HCT116 (cell line): Measurements from ENCODE around the gene GFM1. TPM values are rescaled to one million over a fixed set of nuclear protein-coding genes. Genes with fewer than 3 reads are reported as not detected.

Experiments
- ATAC-seq: fragments of 200-7000 bp; cut with Tn5 transposase; 2 replicates; pipeline ENCODE4 v1.9.1; 2020; ENCODE audit warnings: mild to moderate bottlenecking, moderate library complexity
- BruUV-seq: library from RNA; stranded (reverse); fragments of 400-500 nt; replicated peaks from 2 replicates; lab custom pipeline; 2021; lab: Mats Ljungman, UMichigan
- CTCF ChIA-PET: fragments of 300-600 bp; sonication (Branson Sonifier 250); formaldehyde crosslinking; loops from one replicate; lab custom pipeline; 2021; ENCODE audit warnings: antibody characterized with exemption; lab: Charles Lee
- POLR2A ChIA-PET: fragments of 300-600, 350-600 bp; sonication (Branson Sonifier 250); formaldehyde crosslinking; loops from one replicate; lab custom pipeline; 2021; ENCODE audit warnings: antibody characterized with exemption; lab: Charles Lee
- RAD21 ChIA-PET, 2 experiments: fragments of 300-600 bp; sonication (Branson Sonifier 250); formaldehyde crosslinking; loops; one replicate each; lab custom pipeline; 2023; ENCODE audit warnings: low total read pairs in 2 of 2; ENCODE audit not compliant: uncharacterized antibody in 2 of 2, unreplicated experiment in 2 of 2, low non-redundant PET in 1 of 2; lab: Charles Lee
- DNase-seq: peaks from one replicate; pipeline ENCODE4 v3.0.0-alpha.2; 2010; ENCODE audit warnings: low read depth, low spot score
- H2AFZ ChIP-seq: fragments of 200-600 bp; shearing (Covaris generic), sonication (generic); 2 replicates; pipeline ENCODE4 v1.6.1; 2017; ENCODE audit warnings: low read depth, mixed run types, mixed read lengths, antibody characterized with exemption, low read length; ENCODE audit not compliant: poor library complexity, severe bottlenecking
- H3K27ac ChIP-seq: 2 replicates; pipeline ENCODE4 v1.5.1; 2012; ENCODE audit warnings: low read depth, low read length
- H3K27me3 ChIP-seq: fragments of 200-600 bp; sonication (generic); 2 replicates; pipeline ENCODE4 v1.6.1; 2016; ENCODE audit warnings: mixed run types, low read length, mixed read lengths; ENCODE audit not compliant: insufficient read depth
- H3K36me3 ChIP-seq, 2 experiments: fragments of 200-500 bp in 1 of 2; fragments of 200-600 bp in 1 of 2; sonication (Bioruptor generic) in 1 of 2; sonication (generic) in 1 of 2; 2 replicates each; pipeline versions ENCODE4 v1.5.1 to v1.6.1; 2014 to 2016; ENCODE audit warnings: low read length in 2 of 2, inconsistent platforms in 1 of 2, mixed read lengths in 1 of 2, mixed run types in 1 of 2; ENCODE audit not compliant: insufficient read depth in 2 of 2, control insufficient read depth in 1 of 2
- H3K4me1 ChIP-seq, 2 experiments: fragments of 200-600 bp in 1 of 2; sonication (generic) in 1 of 2; 2 replicates each; pipeline versions ENCODE4 v1.5.1 to v1.6.1; 2012 to 2017; ENCODE audit warnings: low read length in 2 of 2, inconsistent platforms in 1 of 2, mild to moderate bottlenecking in 1 of 2, mixed read lengths in 1 of 2, mixed run types in 1 of 2, moderate library complexity in 1 of 2; ENCODE audit not compliant: insufficient read depth in 2 of 2, control insufficient read depth in 1 of 2
- H3K4me2 ChIP-seq: fragments of 200-600 bp; sonication (generic); 2 replicates; pipeline ENCODE4 v1.6.1; 2017; ENCODE audit warnings: mixed run types, low read length, mixed read lengths
- H3K4me3 ChIP-seq, 2 experiments: fragments of 200-600 bp in 1 of 2; sonication (generic) in 1 of 2; replicated peaks in 1 of 2; 2 replicates each; pipeline ENCODE4 v1.5.1; 2011 to 2016; ENCODE audit warnings: low read length in 2 of 2, control low read depth in 1 of 2, low read depth in 1 of 2, mild to moderate bottlenecking in 1 of 2, mixed read lengths in 1 of 2, mixed run types in 1 of 2
- H3K79me2 ChIP-seq: fragments of 200-600 bp; sonication (generic); 2 replicates; pipeline ENCODE4 v1.6.1; 2017; ENCODE audit warnings: mild to moderate bottlenecking, mixed run types, low read length, moderate library complexity, mixed read lengths; ENCODE audit not compliant: insufficient read depth
- H3K9ac ChIP-seq: fragments of 200-600 bp; sonication (generic); 2 replicates; pipeline ENCODE4 v1.6.1; 2016; ENCODE audit warnings: low read length, mixed read lengths
- H3K9me2 ChIP-seq: fragments of 200-600 bp; sonication (generic), shearing (Covaris generic); 2 replicates; pipeline ENCODE4 v1.6.1; 2017; ENCODE audit warnings: mixed run types, mild to moderate bottlenecking, moderate library complexity; ENCODE audit not compliant: insufficient read depth
- H3K9me3 ChIP-seq, 2 experiments: fragments of 200-500 bp in 1 of 2; fragments of 200-600 bp in 1 of 2; sonication (Bioruptor generic) in 1 of 2; sonication (generic) in 1 of 2; 2 replicates each; pipeline ENCODE4 v1.6.1; 2014 to 2017; ENCODE audit warnings: low read length in 2 of 2, mixed read lengths in 2 of 2, inconsistent platforms in 1 of 2, low read depth in 1 of 2, mild to moderate bottlenecking in 1 of 2, mixed run types in 1 of 2, moderate library complexity in 1 of 2; ENCODE audit not compliant: control insufficient read depth in 1 of 2, insufficient read depth in 1 of 2
- H4K20me1 ChIP-seq: fragments of 200-600 bp; sonication (generic), shearing (Covaris generic); 2 replicates; pipeline ENCODE4 v1.6.1; 2017; ENCODE audit warnings: mixed run types, mild to moderate bottlenecking, moderate library complexity; ENCODE audit not compliant: insufficient read depth
- CBX3 ChIP-seq: IDR thresholded peaks from 2 replicates; pipeline ENCODE4 v1.6.1; 2012; ENCODE audit warnings: low read depth
- CEBPB ChIP-seq: IDR thresholded peaks from 2 replicates; pipeline ENCODE4 v1.6.1; 2012; ENCODE audit warnings: low read depth
- EGR1 ChIP-seq: IDR thresholded peaks from 2 replicates; pipeline ENCODE4 v1.6.1; 2012; ENCODE audit warnings: low read depth
- ELF1 ChIP-seq: IDR thresholded peaks from 2 replicates; pipeline ENCODE4 v1.6.1; 2012; ENCODE audit warnings: low read depth, borderline replicate concordance
- EZH2phosphoT487 ChIP-seq: fragments of 200-600 bp; IDR thresholded peaks from 2 replicates; pipeline ENCODE4 v1.6.1; 2018; ENCODE audit warnings: antibody characterized with exemption, borderline replicate concordance
- FOSL1 ChIP-seq: IDR thresholded peaks from 2 replicates; pipeline ENCODE4 v1.6.1; 2012; ENCODE audit warnings: low read depth
- MAX ChIP-seq: IDR thresholded peaks from 2 replicates; pipeline ENCODE4 v1.6.1; 2012
- POLR2AphosphoS5 ChIP-seq: IDR thresholded peaks from 2 replicates; pipeline ENCODE4 v1.6.1; 2011; ENCODE audit warnings: mild to moderate bottlenecking, low read depth, low read length, moderate library complexity
- RAD21 ChIP-seq: IDR thresholded peaks from 2 replicates; pipeline ENCODE4 v1.6.1; 2012; ENCODE audit warnings: low read depth, mild to moderate bottlenecking
- SP1 ChIP-seq: IDR thresholded peaks from 2 replicates; pipeline ENCODE4 v1.6.1; 2012; ENCODE audit warnings: low read depth
- SRF ChIP-seq: IDR thresholded peaks from 2 replicates; pipeline ENCODE4 v1.6.1; 2012; ENCODE audit warnings: low read depth
- ZBTB33 ChIP-seq: IDR thresholded peaks from 2 replicates; pipeline ENCODE4 v1.6.1; 2011; ENCODE audit warnings: mild to moderate bottlenecking, low read length, moderate library complexity; ENCODE audit not compliant: insufficient replicate concordance; ENCODE audit errors: extremely low read depth
- intact Hi-C: fragments of 100-400 bp; cut with micrococcal nuclease; formaldehyde crosslinking; loops from 2 replicates; pipeline ENCODE4 v1.10.0; 2022
- total RNA-seq: library from RNA; stranded (reverse); gene quantifications from one replicate; pipeline ENCODE4 v1.2.1, GENCODE V29; 2021; ENCODE audit not compliant: unreplicated experiment
- TF ChIP-seq, protein P1 (sequence below), 3 experiments: fragments of 200-600 bp in 1 of 3; sonication (generic) in 1 of 3; IDR thresholded peaks in 2 of 3; conservative IDR thresholded peaks in 1 of 3; 2 replicates each; pipeline ENCODE4 v1.5.1; 2012 to 2017; ENCODE audit warnings: low read depth in 2 of 3, low read length in 2 of 3, antibody characterized with exemption in 1 of 3, borderline replicate concordance in 1 of 3, control low read depth in 1 of 3, mild to moderate bottlenecking in 1 of 3, mixed read lengths in 1 of 3, mixed run types in 1 of 3, moderate library complexity in 1 of 3; ENCODE audit not compliant: insufficient read depth in 1 of 3

GFM1 gene
- total RNA-seq, 1 experiment from 2014 or later: 38.7 TPM

DNA sequence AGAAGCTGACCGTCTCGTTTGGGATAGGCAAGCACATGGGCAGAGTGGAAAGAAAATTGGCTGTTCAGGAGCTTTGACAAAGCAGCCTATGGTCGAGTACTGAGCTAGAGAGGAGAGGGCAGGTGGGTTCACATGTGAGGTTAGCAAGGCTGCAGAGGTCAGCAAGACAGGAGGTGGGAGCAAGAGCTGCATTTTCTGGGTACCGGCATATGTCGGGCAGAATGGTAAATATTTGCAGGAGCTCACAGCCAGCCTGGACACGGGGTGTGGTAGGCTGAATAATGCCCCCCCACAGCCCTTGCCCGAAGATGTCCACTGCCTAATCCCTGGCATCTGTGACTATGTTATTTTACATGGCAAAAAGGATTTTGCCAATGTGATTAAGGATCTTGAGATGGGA lies 79.7 kb downstream of the GFM1 start:
- intact Hi-C loops: no loop called here
- ChIA-PET CTCF (no interaction called here), RAD21 (no interaction called here), POLR2A (no interaction called here)
- Histone ChIP-seq H3K9me2 (no peaks in the 10 kb centered on the region), H2AFZ (no peak overlapping the region), H3K4me2 (no peak overlapping the region), H3K36me3 (peaks cover 0 to 6% of the 10 kb centered on the region in 2 experiments; a peak in 1 of 4 replicates), H3K27ac (no peak overlapping the region), H3K27me3 (no peaks in the 10 kb centered on the region), H3K9me3 (no peaks in the 10 kb centered on the region), H4K20me1 (no peaks in the 10 kb centered on the region; the same call in 1 of the 2 replicates), H3K4me1 (peaks cover 18 to 27% of the 10 kb centered on the region in 2 experiments), H3K79me2 (no peaks in the 10 kb centered on the region), H3K9ac (no peak overlapping the region), H3K4me3 (no peak overlapping the region)
- TF ChIP-seq, protein P1, sequence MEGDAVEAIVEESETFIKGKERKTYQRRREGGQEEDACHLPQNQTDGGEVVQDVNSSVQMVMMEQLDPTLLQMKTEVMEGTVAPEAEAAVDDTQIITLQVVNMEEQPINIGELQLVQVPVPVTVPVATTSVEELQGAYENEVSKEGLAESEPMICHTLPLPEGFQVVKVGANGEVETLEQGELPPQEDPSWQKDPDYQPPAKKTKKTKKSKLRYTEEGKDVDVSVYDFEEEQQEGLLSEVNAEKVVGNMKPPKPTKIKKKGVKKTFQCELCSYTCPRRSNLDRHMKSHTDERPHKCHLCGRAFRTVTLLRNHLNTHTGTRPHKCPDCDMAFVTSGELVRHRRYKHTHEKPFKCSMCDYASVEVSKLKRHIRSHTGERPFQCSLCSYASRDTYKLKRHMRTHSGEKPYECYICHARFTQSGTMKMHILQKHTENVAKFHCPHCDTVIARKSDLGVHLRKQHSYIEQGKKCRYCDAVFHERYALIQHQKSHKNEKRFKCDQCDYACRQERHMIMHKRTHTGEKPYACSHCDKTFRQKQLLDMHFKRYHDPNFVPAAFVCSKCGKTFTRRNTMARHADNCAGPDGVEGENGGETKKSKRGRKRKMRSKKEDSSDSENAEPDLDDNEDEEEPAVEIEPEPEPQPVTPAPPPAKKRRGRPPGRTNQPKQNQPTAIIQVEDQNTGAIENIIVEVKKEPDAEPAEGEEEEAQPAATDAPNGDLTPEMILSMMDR (IDR thresholded peaks at IDR 0.05 in 2 of 3, conservative IDR thresholded peaks at IDR 0.05 in 1 of 3; ENCODE audit: borderline replicate concordance in 1 of 3, insufficient read depth in 1 of 3, low read depth in 2 of 3, low read length in 2 of 3): no peak
- TF ChIP-seq ELF1 (no peak), EGR1 (no peak), SP1 (no peak), SRF (no peak), EZH2phosphoT487 (no peak), ZBTB33 (no peak), CBX3 (no peak), RAD21 (no peak), FOSL1 (no peak), POLR2AphosphoS5 (no peak), MAX (no peak), CEBPB (no peak)
- no peak for ATAC-seq
- DNase-seq: no peak
- BruUV-seq: no TSS peak
